ENCODE results near the gene ZNF358.

Gene ZNF358

GRCh38 chr19:7515645-7516151 lies at the start of gene ZNF358:
Gene ZNF358 (plus strand): TSS chr19:7516103. CDS start chr19:7519243, 3,140 bp downstream.
- H3K4me1 Mint-ChIP-seq, result peaks cover 12% of the 10 kb centered on the region
- CTCF ChIA-PET, result no interaction called here
- H3K27ac Mint-ChIP-seq, result no peak within 1 kb of the TSS
- peaks cover 49% of the 10 kb centered on the region for H3K27me3 Mint-ChIP-seq
- H3K9me3 Mint-ChIP-seq, result no peaks in the 10 kb centered on the region
- DNase-seq, result peak; percentile 61
- H3K36me3 Mint-ChIP-seq, result no peaks in the 10 kb centered on the region
- peak within 1 kb of the TSS; percentile 72 for H3K4me3 Mint-ChIP-seq

GRCh38 chr19:7467009-7467989 lies 48.6 kb upstream of the ZNF358 start:
- CTCF ChIA-PET, result no interaction called here
- Mint-ChIP-seq H3K36me3 (peaks cover 23% of the 10 kb centered on the region), H3K9me3 (no peaks in the 10 kb centered on the region), H3K4me3 (no peak overlapping the region), H3K4me1 (no peaks in the 10 kb centered on the region), H3K27me3 (no peaks in the 10 kb centered on the region), H3K27ac (no peak overlapping the region)
- no peak for DNase-seq

- Mint-ChIP-seq H3K4me1 (no peaks in the 10 kb centered on the region), H3K27me3 (no peaks in the 10 kb centered on the region), H3K27ac (no peak overlapping the region), H3K4me3 (no peak overlapping the region), H3K9me3 (no peaks in the 10 kb centered on the region), H3K36me3 (peaks cover 16% of the 10 kb centered on the region)
- CTCF ChIA-PET, result no interaction called here
- DNase-seq, result no peak
Observed at GRCh38 chr19:7468840-7469239, 47.1 kb upstream of the ZNF358 start.

- DNase-seq, result no peak
- Mint-ChIP-seq H3K9me3 (no peaks in the 10 kb centered on the region), H3K27me3 (no peaks in the 10 kb centered on the region), H3K27ac (no peak overlapping the region), H3K4me1 (no peaks in the 10 kb centered on the region), H3K36me3 (peaks cover 10% of the 10 kb centered on the region), H3K4me3 (no peak overlapping the region)
- CTCF ChIA-PET, result no interaction called here
Observed at GRCh38 chr19:7469669-7470285, 46.1 kb upstream of the ZNF358 start.

- CTCF ChIA-PET, result no interaction called here
- peaks cover 8% of the 10 kb centered on the region for H3K36me3 Mint-ChIP-seq
- H3K4me1 Mint-ChIP-seq, result no peaks in the 10 kb centered on the region
- no peaks in the 10 kb centered on the region for H3K9me3 Mint-ChIP-seq
- H3K4me3 Mint-ChIP-seq, result no peak overlapping the region
- no peaks in the 10 kb centered on the region for H3K27me3 Mint-ChIP-seq
- DNase-seq, result no peak
- H3K27ac Mint-ChIP-seq, result no peak overlapping the region
Observed at GRCh38 chr19:7470540-7471305, 45.2 kb upstream of the ZNF358 start.

- no peak for DNase-seq
- H3K36me3 Mint-ChIP-seq, result peaks cover 8% of the 10 kb centered on the region
- CTCF ChIA-PET, result no interaction called here
- H3K4me3 Mint-ChIP-seq, result no peak overlapping the region
- H3K4me1 Mint-ChIP-seq, result no peaks in the 10 kb centered on the region
- H3K27ac Mint-ChIP-seq, result no peak overlapping the region
- no peaks in the 10 kb centered on the region for H3K27me3 Mint-ChIP-seq
- H3K9me3 Mint-ChIP-seq, result no peaks in the 10 kb centered on the region
Observed at GRCh38 chr19:7471696-7472615, 43.9 kb upstream of the ZNF358 start.

GRCh38 chr19:7475665-7476064 lies 40.2 kb upstream of the ZNF358 start:
- no peaks in the 10 kb centered on the region for H3K27me3 Mint-ChIP-seq
- H3K4me3 Mint-ChIP-seq, result no peak overlapping the region
- H3K4me1 Mint-ChIP-seq, result peaks cover 2% of the 10 kb centered on the region
- DNase-seq, result no peak
- no peak overlapping the region for H3K27ac Mint-ChIP-seq
- CTCF ChIA-PET, result no interaction called here
- H3K9me3 Mint-ChIP-seq, result no peaks in the 10 kb centered on the region
- peaks cover 4% of the 10 kb centered on the region for H3K36me3 Mint-ChIP-seq

GRCh38 chr19:7476241-7476640 lies 39.7 kb upstream of the ZNF358 start:
- Mint-ChIP-seq H3K4me3 (no peak overlapping the region), H3K36me3 (peaks cover 4% of the 10 kb centered on the region), H3K27me3 (no peaks in the 10 kb centered on the region), H3K4me1 (peaks cover 2% of the 10 kb centered on the region), H3K27ac (peak overlapping the region; percentile 5), H3K9me3 (no peaks in the 10 kb centered on the region)
- CTCF ChIA-PET, result no interaction called here
- no peak for DNase-seq

GRCh38 chr19:7476777-7477494 lies 39.0 kb upstream of the ZNF358 start:
- Mint-ChIP-seq H3K4me1 (peaks cover 2% of the 10 kb centered on the region), H3K27ac (no peak overlapping the region), H3K4me3 (no peak overlapping the region), H3K9me3 (no peaks in the 10 kb centered on the region), H3K27me3 (no peaks in the 10 kb centered on the region), H3K36me3 (peaks cover 4% of the 10 kb centered on the region)
- DNase-seq, result no peak
- CTCF ChIA-PET, result no interaction called here

GRCh38 chr19:7477758-7478157 lies 38.1 kb upstream of the ZNF358 start:
- Mint-ChIP-seq H3K4me1 (peaks cover 2% of the 10 kb centered on the region), H3K36me3 (peaks cover 2% of the 10 kb centered on the region), H3K9me3 (no peaks in the 10 kb centered on the region), H3K27me3 (no peaks in the 10 kb centered on the region), H3K4me3 (no peak overlapping the region), H3K27ac (peak overlapping the region; percentile 58)
- CTCF ChIA-PET, result no interaction called here
- DNase-seq, result no peak

- peaks cover 5% of the 10 kb centered on the region for H3K4me1 Mint-ChIP-seq
- H3K27ac Mint-ChIP-seq, result peak overlapping the region; percentile 58
- peaks cover 3% of the 10 kb centered on the region for H3K27me3 Mint-ChIP-seq
- H3K9me3 Mint-ChIP-seq, result no peaks in the 10 kb centered on the region
- H3K4me3 Mint-ChIP-seq, result no peak overlapping the region
- CTCF ChIA-PET, result no interaction called here
- H3K36me3 Mint-ChIP-seq, result no peaks in the 10 kb centered on the region
- DNase-seq, result no peak
Observed at GRCh38 chr19:7478173-7478842, 37.6 kb upstream of the ZNF358 start.

- Mint-ChIP-seq H3K36me3 (no peaks in the 10 kb centered on the region), H3K27me3 (peaks cover 7% of the 10 kb centered on the region), H3K9me3 (no peaks in the 10 kb centered on the region), H3K27ac (no peak overlapping the region), H3K4me3 (no peak overlapping the region), H3K4me1 (peaks cover 6% of the 10 kb centered on the region)
- DNase-seq, result no peak
- CTCF ChIA-PET, result no interaction called here
Observed at GRCh38 chr19:7478843-7479227, 37.1 kb upstream of the ZNF358 start.

Measured in activated naive CD4-positive, alpha-beta T cell treated with anti-CD3 and anti-CD28 coated beads, Interleukin-2, amount 10 ng/mL, durations not matched to agents 7 days and 5 days (primary cell).